ENCODE data around the gene IAH1.
"Not testable (repeated sequence)": the region's sequence is repeated elsewhere in the genome, so short reads cannot be mapped to it uniquely, and the experiment has no call there.

Gene IAH1

GRCh38 chr2:9497017-9497416, 22.7 kb downstream of the IAH1 start:
- no peak overlapping the region for H3K4me3 ChIP-seq (replicated peaks in 1 of 2; ENCODE audit: low read depth in 2 of 2, low read length in 2 of 2)
- no peak for DNase-seq (ENCODE audit: low read depth in 2 of 2)
- TF ChIP-seq, protein P1, sequence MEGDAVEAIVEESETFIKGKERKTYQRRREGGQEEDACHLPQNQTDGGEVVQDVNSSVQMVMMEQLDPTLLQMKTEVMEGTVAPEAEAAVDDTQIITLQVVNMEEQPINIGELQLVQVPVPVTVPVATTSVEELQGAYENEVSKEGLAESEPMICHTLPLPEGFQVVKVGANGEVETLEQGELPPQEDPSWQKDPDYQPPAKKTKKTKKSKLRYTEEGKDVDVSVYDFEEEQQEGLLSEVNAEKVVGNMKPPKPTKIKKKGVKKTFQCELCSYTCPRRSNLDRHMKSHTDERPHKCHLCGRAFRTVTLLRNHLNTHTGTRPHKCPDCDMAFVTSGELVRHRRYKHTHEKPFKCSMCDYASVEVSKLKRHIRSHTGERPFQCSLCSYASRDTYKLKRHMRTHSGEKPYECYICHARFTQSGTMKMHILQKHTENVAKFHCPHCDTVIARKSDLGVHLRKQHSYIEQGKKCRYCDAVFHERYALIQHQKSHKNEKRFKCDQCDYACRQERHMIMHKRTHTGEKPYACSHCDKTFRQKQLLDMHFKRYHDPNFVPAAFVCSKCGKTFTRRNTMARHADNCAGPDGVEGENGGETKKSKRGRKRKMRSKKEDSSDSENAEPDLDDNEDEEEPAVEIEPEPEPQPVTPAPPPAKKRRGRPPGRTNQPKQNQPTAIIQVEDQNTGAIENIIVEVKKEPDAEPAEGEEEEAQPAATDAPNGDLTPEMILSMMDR (IDR thresholded peaks at IDR 0.05; ENCODE audit: low read depth, low read length): no peak

GRCh38 chr2:9498210-9498609, 23.9 kb downstream of the IAH1 start:
- TF ChIP-seq, protein P1 (IDR thresholded peaks at IDR 0.05; ENCODE audit: low read depth, low read length): no peak
- H3K4me3 ChIP-seq (replicated peaks in 1 of 2; ENCODE audit: low read depth in 2 of 2, low read length in 2 of 2): no peak overlapping the region

DNA sequence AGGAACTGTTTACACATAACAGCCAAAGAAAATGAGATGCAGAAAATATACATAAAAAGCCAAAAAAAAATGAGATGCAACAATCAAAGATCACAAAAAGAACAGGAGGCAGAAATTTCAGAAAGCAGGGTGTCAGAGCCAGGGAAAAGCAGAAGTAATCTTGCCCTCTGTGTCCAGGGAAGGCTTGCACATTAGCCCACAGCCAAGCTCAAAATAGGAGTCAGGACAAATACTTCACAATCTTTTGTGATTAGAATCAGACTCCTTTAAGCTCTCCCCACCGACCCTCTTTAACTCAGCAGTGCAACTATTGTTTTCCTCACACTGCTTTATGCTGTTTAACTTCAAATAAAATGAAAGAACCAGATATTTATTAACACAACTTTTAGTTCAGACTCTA, 34.6 kb downstream of the IAH1 start:
- no peak for DNase-seq (ENCODE audit: low read depth in 2 of 2)
- TF ChIP-seq, protein P1 (IDR thresholded peaks at IDR 0.05; ENCODE audit: low read depth, low read length): no peak
- no peak overlapping the region for H3K4me3 ChIP-seq (replicated peaks in 1 of 2; ENCODE audit: low read depth in 2 of 2, low read length in 2 of 2)

More at GRCh38 chr2:9498210-9498609, 23.9 kb downstream of the IAH1 start:
- DNase-seq (ENCODE audit: low read depth in 2 of 2): no peak

GRCh38 chr2:9513946-9514345, 39.6 kb downstream of the IAH1 start:
- H3K4me3 ChIP-seq (replicated peaks in 1 of 2; ENCODE audit: low read depth in 2 of 2, low read length in 2 of 2); DNase-seq (ENCODE audit: low read depth in 2 of 2): not testable (repeated sequence)

- TF ChIP-seq, protein P1 (IDR thresholded peaks at IDR 0.05; ENCODE audit: low read depth, low read length): no peak
- no peak overlapping the region for H3K4me3 ChIP-seq (replicated peaks in 1 of 2; ENCODE audit: low read depth in 2 of 2, low read length in 2 of 2)
- DNase-seq (ENCODE audit: low read depth in 2 of 2): no peak
These were observed 42.9 kb downstream of the IAH1 start for GRCh38 chr2:9517118-9517782.

DNA sequence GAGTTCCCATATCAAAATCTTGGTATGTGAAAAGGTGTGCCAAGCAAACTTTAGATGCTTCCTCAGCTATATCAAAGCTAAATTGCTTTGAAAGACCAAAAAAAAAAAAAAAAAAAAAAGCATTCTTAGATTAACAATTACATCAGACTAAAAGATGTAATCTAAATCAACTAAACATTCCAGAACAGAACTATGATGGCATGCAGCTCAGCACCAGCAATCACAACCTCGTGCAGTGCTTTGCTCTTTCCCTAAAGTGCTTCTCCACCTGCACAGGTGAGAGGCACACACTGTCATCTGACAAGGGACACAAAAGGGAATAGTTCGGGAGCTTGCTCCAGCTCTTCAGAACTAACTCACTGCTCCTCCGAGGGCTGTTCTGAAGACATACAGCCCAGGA, 43.8 kb downstream of the IAH1 start:
- TF ChIP-seq, protein P1 (IDR thresholded peaks at IDR 0.05; ENCODE audit: low read depth, low read length): no peak
- H3K4me3 ChIP-seq (replicated peaks in 1 of 2; ENCODE audit: low read depth in 2 of 2, low read length in 2 of 2): no peak overlapping the region
- no peak for DNase-seq (ENCODE audit: low read depth in 2 of 2)

DNA sequence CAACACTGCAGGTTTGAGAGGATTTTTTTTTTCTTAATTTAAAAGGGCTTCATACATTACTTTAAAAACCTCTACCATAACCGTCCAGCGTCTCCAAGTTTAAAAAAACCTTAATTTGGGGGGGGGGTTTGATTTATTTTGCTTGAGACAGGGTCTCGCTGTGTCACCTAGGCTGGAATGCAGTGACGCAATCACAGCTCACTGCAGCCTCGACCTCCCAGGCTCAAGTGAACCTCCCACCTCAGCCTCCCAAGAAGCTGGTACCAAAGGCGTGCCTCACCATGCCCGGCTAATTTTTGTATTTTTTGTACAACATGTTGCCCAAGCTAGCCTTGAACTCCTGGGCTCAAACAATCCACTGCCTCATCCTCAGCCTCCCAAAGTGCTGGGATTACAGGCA, 44.4 kb downstream of the IAH1 start:
- TF ChIP-seq, protein P1 (IDR thresholded peaks at IDR 0.05; ENCODE audit: low read depth, low read length): no peak
- no peak overlapping the region for H3K4me3 ChIP-seq (replicated peaks in 1 of 2; ENCODE audit: low read depth in 2 of 2, low read length in 2 of 2)
- no peak for DNase-seq (ENCODE audit: low read depth in 2 of 2)

Measured in cardiac fibroblast (primary cell).